ENCODE data around the gene ANKRD39.
"Not testable (repeated sequence)": the region's sequence is repeated elsewhere in the genome, so short reads cannot be mapped to it uniquely, and the experiment has no call there.

The ANKRD39 gene

GRCh38 chr2:96869822-96870625 is 12.2 kb upstream of the ANKRD39 start, which contains the start of gene SEMA4C:
Gene SEMA4C (minus strand): TSS chr2:96870080. CDS start chr2:96867886, 2,194 bp downstream.
- DNase-seq: no peak

GRCh38 chr2:96869281-96869821 is 11.5 kb upstream of the ANKRD39 start:
- no peak for DNase-seq

- DNase-seq: no peak
Observed at GRCh38 chr2:96868555-96869280, 10.9 kb upstream of the ANKRD39 start.

GRCh38 chr2:96867756-96868554 is 10.1 kb upstream of the ANKRD39 start:
- no peak for DNase-seq

GRCh38 chr2:96866986-96867755 is 9.4 kb upstream of the ANKRD39 start:
- DNase-seq: no peak

- no peak for DNase-seq
Observed at GRCh38 chr2:96866586-96866985, 8.8 kb upstream of the ANKRD39 start.

- no peak for DNase-seq
Observed at GRCh38 chr2:96866149-96866548, 8.3 kb upstream of the ANKRD39 start.

GRCh38 chr2:96865654-96866053 is 7.8 kb upstream of the ANKRD39 start:
- DNase-seq: no peak

- peak; percentile 18 for DNase-seq
Observed at GRCh38 chr2:96864343-96865091, 6.7 kb upstream of the ANKRD39 start.

- DNase-seq: no peak
Observed at GRCh38 chr2:96863575-96864342, 5.9 kb upstream of the ANKRD39 start.

- not testable (repeated sequence) for DNase-seq
Observed at GRCh38 chr2:96863056-96863455, 5.2 kb upstream of the ANKRD39 start.

GRCh38 chr2:96861074-96861473 is 3.3 kb upstream of the ANKRD39 start:
- no peak for DNase-seq

- no peak for DNase-seq
Observed at GRCh38 chr2:96860065-96861029, 2.5 kb upstream of the ANKRD39 start.

GRCh38 chr2:96859681-96860064 is 1.9 kb upstream of the ANKRD39 start:
- DNase-seq: no peak

- no peak for DNase-seq
Observed at GRCh38 chr2:96859099-96859649, 1.4 kb upstream of the ANKRD39 start.

- DNase-seq: peak; percentile 23
Observed at GRCh38 chr2:96856776-96857666, 795 bp downstream of the ANKRD39 start.

- DNase-seq: no peak
Observed at GRCh38 chr2:96853321-96853720, 4.5 kb downstream of the ANKRD39 start.

GRCh38 chr2:96852667-96853066 is 5.1 kb downstream of the ANKRD39 start:
- DNase-seq: no peak
